A549 (cell line): Measurements from ENCODE around the gene RARB. TPM values are rescaled to one million over a fixed set of nuclear protein-coding genes. Genes with fewer than 3 reads are reported as not detected.

Experiments
- BHLHE40 ChIP-seq: IDR thresholded peaks from 2 replicates; pipeline ENCODE4 v1.6.1; 2012; ENCODE audit warnings: low read depth, low read length, inconsistent platforms
- CBX2 ChIP-seq: fragments of 200-600 bp; sonication (generic); IDR thresholded peaks from 2 replicates; pipeline ENCODE4 v1.6.1; 2016; ENCODE audit warnings: low read depth, mild to moderate bottlenecking, borderline replicate concordance
- CBX8 ChIP-seq: fragments of 200-600 bp; sonication (generic); IDR thresholded peaks from 2 replicates; pipeline ENCODE4 v1.6.1; 2016
- CEBPB ChIP-seq, 2 experiments: fragments of >200 bp in 1 of 2; sonication (Bioruptor Twin) in 1 of 2; formaldehyde crosslinking in 1 of 2; IDR thresholded peaks; 2 replicates each; pipeline ENCODE4 v1.6.1; 2012 to 2016
- CHD2 ChIP-seq: fragments of 150-350 bp; IDR thresholded peaks from 2 replicates; pipeline ENCODE4 v1.6.1; 2014; ENCODE audit warnings: low read length; ENCODE audit not compliant: partially characterized antibody
- CHD4 ChIP-seq: fragments of 200-600 bp; sonication (generic); IDR thresholded peaks from 2 replicates; pipeline ENCODE4 v1.6.1; 2016; ENCODE audit warnings: antibody characterized with exemption, mild to moderate bottlenecking, borderline replicate concordance
- E2F6 ChIP-seq: IDR thresholded peaks from 2 replicates; pipeline ENCODE4 v1.6.1; 2012; ENCODE audit warnings: low read depth, borderline replicate concordance
- EHF ChIP-seq: fragments of 250-450 bp; sonication (Bioruptor Pico); IDR thresholded peaks from 2 replicates; pipeline ENCODE4 v1.5.0; 2020; ENCODE audit warnings: mild to moderate bottlenecking
- EHMT2 ChIP-seq: fragments of 200-600 bp; sonication (generic); IDR thresholded peaks from 2 replicates; pipeline ENCODE4 v1.6.1; 2016; ENCODE audit warnings: antibody characterized with exemption, low read depth, mild to moderate bottlenecking, moderate library complexity
- EP300 ChIP-seq, 2 experiments: fragments of >200 bp; sonication (Bioruptor Twin); formaldehyde crosslinking; IDR thresholded peaks; 2 replicates in 1 of 2; 3 replicates in 1 of 2; pipeline ENCODE4 v1.6.1; 2016 to 2017
- ESRRA ChIP-seq: fragments of 150-350 bp; IDR thresholded peaks from 2 replicates; pipeline ENCODE4 v1.6.1; 2014; ENCODE audit warnings: mild to moderate bottlenecking, low read length, borderline replicate concordance
- FOSB ChIP-seq: fragments of 250-450 bp; sonication (Bioruptor Pico); IDR thresholded peaks from 2 replicates; pipeline ENCODE4 v1.5.0; 2020; ENCODE audit warnings: mild to moderate bottlenecking, moderate library complexity
- GATA3 ChIP-seq: IDR thresholded peaks from 2 replicates; pipeline ENCODE4 v1.6.1; 2012; ENCODE audit warnings: borderline replicate concordance
- HEYL ChIP-seq: fragments of 250-450 bp; sonication (Bioruptor Pico); IDR thresholded peaks from 2 replicates; pipeline ENCODE4 v1.8.0; 2021; ENCODE audit warnings: mild to moderate bottlenecking, moderate library complexity
- HOXA7 ChIP-seq: fragments of 250-450 bp; sonication (Bioruptor Pico); IDR thresholded peaks from 2 replicates; pipeline ENCODE4 v1.5.0; 2020; ENCODE audit warnings: mild to moderate bottlenecking, moderate library complexity
- HOXB13 ChIP-seq: fragments of 250-450 bp; sonication (Bioruptor Pico); IDR thresholded peaks from 2 replicates; pipeline ENCODE4 v1.5.0; 2020; ENCODE audit warnings: low read depth, mild to moderate bottlenecking, moderate library complexity
- JUNB ChIP-seq: fragments of >200 bp; sonication (Bioruptor Twin); formaldehyde crosslinking; IDR thresholded peaks from 2 replicates; pipeline ENCODE4 v1.6.1; 2016
- KDM5A ChIP-seq: fragments of 200-600 bp; sonication (generic); IDR thresholded peaks from 2 replicates; pipeline ENCODE4 v1.6.1; 2016; ENCODE audit warnings: antibody characterized with exemption, mild to moderate bottlenecking
- MAX ChIP-seq: IDR thresholded peaks from 2 replicates; pipeline ENCODE4 v1.6.1; 2012
- MAZ ChIP-seq: fragments of 150-350 bp; IDR thresholded peaks from 2 replicates; pipeline ENCODE4 v1.6.1; 2014; ENCODE audit warnings: antibody characterized with exemption, low read depth, low read length, borderline replicate concordance
- MYC ChIP-seq: IDR thresholded peaks from 2 replicates; pipeline ENCODE4 v1.6.1; 2012; ENCODE audit warnings: mild to moderate bottlenecking, inconsistent platforms, low read length, improper control_type of control experiment, borderline replicate concordance
- NR3C1 ChIP-seq: fragments of >200 bp; sonication (Bioruptor Twin); formaldehyde crosslinking; IDR thresholded peaks from 3 replicates; pipeline ENCODE4 v1.6.1; 2017
- PBX3 ChIP-seq: IDR thresholded peaks from 2 replicates; pipeline ENCODE4 v1.6.1; 2012
- RARB ChIP-seq: fragments of 250-450 bp; sonication (Bioruptor Pico); IDR thresholded peaks from 2 replicates; pipeline ENCODE4 v1.8.0; 2021; ENCODE audit warnings: mild to moderate bottlenecking, moderate library complexity
- RCOR1 ChIP-seq: fragments of 150-350 bp; IDR thresholded peaks from 2 replicates; pipeline ENCODE4 v1.6.1; 2014; ENCODE audit warnings: antibody characterized with exemption, low read length, low read depth
- RFX5 ChIP-seq: fragments of 450-650 bp; IDR thresholded peaks from 2 replicates; pipeline ENCODE4 v1.7.1; 2014; ENCODE audit warnings: antibody characterized with exemption, mild to moderate bottlenecking, moderate library complexity
- ZSCAN20 ChIP-seq: fragments of 250-450 bp; sonication (Bioruptor Pico); IDR thresholded peaks from 2 replicates; pipeline ENCODE4 v1.8.0; 2022; ENCODE audit warnings: mild to moderate bottlenecking, moderate library complexity
- polyA plus RNA-seq, 4 experiments: library from polyadenylated mRNA; depleted of rRNA in 3 of 4; stranded (reverse); fragments of >200 nt; fragmentation: RNase III in 1 of 4; extraction: RNeasy Plus Mini Kit Qiagen cat#74134 plus additional on column Dnase treatment in 1 of 4; gene quantifications; 2 replicates in 3 of 4; 3 replicates in 1 of 4; pipeline ENCODE4 v1.2.3, GENCODE V29; 2011 to 2017
- TF ChIP-seq, protein P1 (sequence below): fragments of >200 bp; sonication (Bioruptor Twin); formaldehyde crosslinking; IDR thresholded peaks from 3 replicates; pipeline ENCODE4 v1.5.1; 2016
- TF ChIP-seq, protein P2 (sequence below): fragments of 150-350 bp; IDR thresholded peaks from 2 replicates; pipeline ENCODE4 v1.6.1; 2014; ENCODE audit warnings: low read depth, mild to moderate bottlenecking, low read length

The RARB gene
- polyA plus RNA-seq, 2 of the 4 experiments (the other 2 are of a cell fraction) = 24.5 to 30.8 TPM

DNA sequence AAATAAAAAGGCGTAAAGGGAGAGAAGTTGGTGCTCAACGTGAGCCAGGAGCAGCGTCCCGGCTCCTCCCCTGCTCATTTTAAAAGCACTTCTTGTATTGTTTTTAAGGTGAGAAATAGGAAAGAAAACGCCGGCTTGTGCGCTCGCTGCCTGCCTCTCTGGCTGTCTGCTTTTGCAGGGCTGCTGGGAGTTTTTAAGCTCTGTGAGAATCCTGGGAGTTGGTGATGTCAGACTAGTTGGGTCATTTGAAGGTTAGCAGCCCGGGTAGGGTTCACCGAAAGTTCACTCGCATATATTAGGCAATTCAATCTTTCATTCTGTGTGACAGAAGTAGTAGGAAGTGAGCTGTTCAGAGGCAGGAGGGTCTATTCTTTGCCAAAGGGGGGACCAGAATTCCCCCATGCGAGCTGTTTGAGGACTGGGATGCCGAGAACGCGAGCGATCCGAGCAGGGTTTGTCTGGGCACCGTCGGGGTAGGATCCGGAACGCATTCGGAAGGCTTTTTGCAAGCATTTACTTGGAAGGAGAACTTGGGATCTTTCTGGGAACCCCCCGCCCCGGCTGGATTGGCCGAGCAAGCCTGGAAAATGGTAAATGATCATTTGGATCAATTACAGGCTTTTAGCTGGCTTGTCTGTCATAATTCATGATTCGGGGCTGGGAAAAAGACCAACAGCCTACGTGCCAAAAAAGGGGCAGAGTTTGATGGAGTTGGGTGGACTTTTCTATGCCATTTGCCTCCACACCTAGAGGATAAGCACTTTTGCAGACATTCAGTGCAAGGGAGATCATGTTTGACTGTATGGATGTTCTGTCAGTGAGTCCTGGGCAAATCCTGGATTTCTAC lies at the start of gene RARB (continued):
- TF ChIP-seq, protein P1, sequence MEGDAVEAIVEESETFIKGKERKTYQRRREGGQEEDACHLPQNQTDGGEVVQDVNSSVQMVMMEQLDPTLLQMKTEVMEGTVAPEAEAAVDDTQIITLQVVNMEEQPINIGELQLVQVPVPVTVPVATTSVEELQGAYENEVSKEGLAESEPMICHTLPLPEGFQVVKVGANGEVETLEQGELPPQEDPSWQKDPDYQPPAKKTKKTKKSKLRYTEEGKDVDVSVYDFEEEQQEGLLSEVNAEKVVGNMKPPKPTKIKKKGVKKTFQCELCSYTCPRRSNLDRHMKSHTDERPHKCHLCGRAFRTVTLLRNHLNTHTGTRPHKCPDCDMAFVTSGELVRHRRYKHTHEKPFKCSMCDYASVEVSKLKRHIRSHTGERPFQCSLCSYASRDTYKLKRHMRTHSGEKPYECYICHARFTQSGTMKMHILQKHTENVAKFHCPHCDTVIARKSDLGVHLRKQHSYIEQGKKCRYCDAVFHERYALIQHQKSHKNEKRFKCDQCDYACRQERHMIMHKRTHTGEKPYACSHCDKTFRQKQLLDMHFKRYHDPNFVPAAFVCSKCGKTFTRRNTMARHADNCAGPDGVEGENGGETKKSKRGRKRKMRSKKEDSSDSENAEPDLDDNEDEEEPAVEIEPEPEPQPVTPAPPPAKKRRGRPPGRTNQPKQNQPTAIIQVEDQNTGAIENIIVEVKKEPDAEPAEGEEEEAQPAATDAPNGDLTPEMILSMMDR = no peak
- no peak; the same call in 1 of the 2 replicates for TF ChIP-seq MYC
- TF ChIP-seq ESRRA = peak; percentile 96
- peak; percentile 37; the same call in 1 of the 2 replicates for TF ChIP-seq JUNB
- TF ChIP-seq RARB (CRISPR knock-in tag) = peak; percentile 99
- no peak for TF ChIP-seq NR3C1
- no peak for TF ChIP-seq CBX2
- TF ChIP-seq RCOR1 = no peak
- no peak for TF ChIP-seq MAZ
- TF ChIP-seq CBX8 = no peak
- TF ChIP-seq HEYL = no peak
- TF ChIP-seq HOXA7 = no peak
- peak; percentile 31; the same call in 1 of the 2 replicates for TF ChIP-seq HOXB13 (CRISPR knock-in tag)
- peak; percentile 76; the same call in 1 of the 2 replicates for TF ChIP-seq GATA3
- TF ChIP-seq, protein P2, sequence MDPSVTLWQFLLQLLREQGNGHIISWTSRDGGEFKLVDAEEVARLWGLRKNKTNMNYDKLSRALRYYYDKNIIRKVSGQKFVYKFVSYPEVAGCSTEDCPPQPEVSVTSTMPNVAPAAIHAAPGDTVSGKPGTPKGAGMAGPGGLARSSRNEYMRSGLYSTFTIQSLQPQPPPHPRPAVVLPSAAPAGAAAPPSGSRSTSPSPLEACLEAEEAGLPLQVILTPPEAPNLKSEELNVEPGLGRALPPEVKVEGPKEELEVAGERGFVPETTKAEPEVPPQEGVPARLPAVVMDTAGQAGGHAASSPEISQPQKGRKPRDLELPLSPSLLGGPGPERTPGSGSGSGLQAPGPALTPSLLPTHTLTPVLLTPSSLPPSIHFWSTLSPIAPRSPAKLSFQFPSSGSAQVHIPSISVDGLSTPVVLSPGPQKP = no peak
- no peak for TF ChIP-seq KDM5A
- no peak for TF ChIP-seq ZSCAN20 (CRISPR knock-in tag)
- TF ChIP-seq EHMT2 = no peak
- TF ChIP-seq CHD2 = no peak
- no peak for TF ChIP-seq EHF
- TF ChIP-seq BHLHE40 = no peak
- peak; percentile 72 for TF ChIP-seq MAX
- no peak for TF ChIP-seq PBX3
- TF ChIP-seq E2F6 = no peak
- TF ChIP-seq CHD4 = no peak
- peak; percentile 83 to 95 for TF ChIP-seq CEBPB (IDR thresholded peaks at IDR 0.05)
- no peak for TF ChIP-seq RFX5
- no peak for TF ChIP-seq FOSB
- peak in 1 of 2 experiments; percentile 50; a peak in 2 of 5 replicates for TF ChIP-seq EP300 (IDR thresholded peaks at IDR 0.05)
